Progenitor cell of endocrine pancreas (in vitro differentiated cells): ENCODE results near the gene ARHGAP15. TPM values are rescaled to one million over a fixed set of nuclear protein-coding genes. Genes with fewer than 3 reads are reported as not detected.

Experiments used
- DNase-seq: peaks from one replicate; pipeline ENCODE4 v3.0.0; 2021; ENCODE audit warnings: low spot score; ENCODE audit not compliant: unreplicated experiment
- H3K27ac Mint-ChIP-seq: 2 replicates; pipeline ENCODE4 v1.8.0; 2021; ENCODE audit warnings: mild to moderate bottlenecking, moderate library complexity, mixed read lengths
- H3K27me3 Mint-ChIP-seq: 2 replicates; pipeline ENCODE4 v1.8.0; 2021; ENCODE audit warnings: mixed read lengths
- H3K36me3 Mint-ChIP-seq: 2 replicates; pipeline ENCODE4 v1.8.0; 2022; ENCODE audit warnings: mixed read lengths; ENCODE audit not compliant: insufficient read depth
- H3K4me1 Mint-ChIP-seq: 2 replicates; pipeline ENCODE4 v1.8.0; 2021; ENCODE audit warnings: low read depth, mixed read lengths
- H3K4me3 Mint-ChIP-seq: 2 replicates; pipeline ENCODE4 v1.8.0; 2021; ENCODE audit warnings: low read depth, mild to moderate bottlenecking, moderate library complexity, mixed read lengths
- H3K9me3 Mint-ChIP-seq: 2 replicates; pipeline ENCODE4 v1.8.0; 2021; ENCODE audit warnings: low read depth, mixed read lengths
- CTCF ChIP-seq: fragments of 200-600 bp; sonication (generic); IDR thresholded peaks from one replicate; pipeline ENCODE4 v1.5.0; 2021; ENCODE audit warnings: antibody characterized with exemption, mild to moderate bottlenecking; ENCODE audit not compliant: unreplicated experiment
- total RNA-seq: library from RNA; stranded (reverse); gene quantifications from 2 replicates; pipeline ENCODE4 v1.2.1, GENCODE V29; 2021

The ARHGAP15 gene
- total RNA-seq, 1 donor from 2014 or later: not detected

GRCh38 chr2:143160732-143161707 is 31.8 kb downstream of the ARHGAP15 start:
- Mint-ChIP-seq H3K4me1 (peaks cover 13% of the 10 kb centered on the region), H3K27ac (no peak overlapping the region), H3K36me3 (no peaks in the 10 kb centered on the region), H3K27me3 (peaks cover 7% of the 10 kb centered on the region), H3K4me3 (no peak overlapping the region), H3K9me3 (no peaks in the 10 kb centered on the region)
- no peak for DNase-seq
- TF ChIP-seq CTCF: no peak

- H3K27me3 Mint-ChIP-seq: peaks cover 7% of the 10 kb centered on the region
- H3K36me3 Mint-ChIP-seq: no peaks in the 10 kb centered on the region
- no peak overlapping the region for H3K27ac Mint-ChIP-seq
- DNase-seq: peak; percentile 10
- no peak overlapping the region for H3K4me3 Mint-ChIP-seq
- H3K4me1 Mint-ChIP-seq: peaks cover 13% of the 10 kb centered on the region
- H3K9me3 Mint-ChIP-seq: no peaks in the 10 kb centered on the region
- TF ChIP-seq CTCF: peak; percentile 79
These were observed 33.1 kb downstream of the ARHGAP15 start for GRCh38 chr2:143162123-143162837.

GRCh38 chr2:143162997-143163396 is 33.8 kb downstream of the ARHGAP15 start:
- H3K4me3 Mint-ChIP-seq: no peak overlapping the region
- no peak for TF ChIP-seq CTCF
- no peaks in the 10 kb centered on the region for H3K36me3 Mint-ChIP-seq

GRCh38 chr2:143163499-143163898 is 34.3 kb downstream of the ARHGAP15 start:
- H3K27ac Mint-ChIP-seq: no peak overlapping the region
- peaks cover 4% of the 10 kb centered on the region for H3K27me3 Mint-ChIP-seq
- H3K4me3 Mint-ChIP-seq: no peak overlapping the region
- DNase-seq: no peak
- H3K9me3 Mint-ChIP-seq: no peaks in the 10 kb centered on the region
- no peaks in the 10 kb centered on the region for H3K36me3 Mint-ChIP-seq
- no peak for TF ChIP-seq CTCF
- peaks cover 11% of the 10 kb centered on the region for H3K4me1 Mint-ChIP-seq

More at GRCh38 chr2:143162997-143163396, 33.8 kb downstream of the ARHGAP15 start:
- Mint-ChIP-seq H3K9me3 (no peaks in the 10 kb centered on the region), H3K27me3 (peaks cover 7% of the 10 kb centered on the region), H3K27ac (no peak overlapping the region), H3K4me1 (peaks cover 13% of the 10 kb centered on the region)
- DNase-seq: no peak

- H3K9me3 Mint-ChIP-seq: no peaks in the 10 kb centered on the region
- peaks cover 5% of the 10 kb centered on the region for H3K4me1 Mint-ChIP-seq
- DNase-seq: no peak
- peaks cover 4% of the 10 kb centered on the region for H3K27me3 Mint-ChIP-seq
- no peaks in the 10 kb centered on the region for H3K36me3 Mint-ChIP-seq
- peak overlapping the region; percentile 6 for H3K27ac Mint-ChIP-seq
- no peak overlapping the region for H3K4me3 Mint-ChIP-seq
- no peak for TF ChIP-seq CTCF
These were observed 36.1 kb downstream of the ARHGAP15 start for GRCh38 chr2:143165291-143165690.
